OCI-LY1 (cell line): ENCODE measurements around the gene RMND5B.

ENCODE experiments used
- EZH2 ChIP-seq: fragments of 200-600 bp; sonication (generic), shearing (Covaris generic); IDR thresholded peaks from 2 replicates; pipeline ENCODE4 v1.8.0; 2017; ENCODE audit warnings: borderline replicate concordance, mixed run types, mild to moderate bottlenecking, antibody characterized with exemption, low read length, moderate library complexity, mixed read lengths
- TF ChIP-seq, protein P1 (sequence below): fragments of 200-600 bp; sonication (generic), shearing (Covaris generic); IDR thresholded peaks from 2 replicates; pipeline ENCODE4 v1.5.1; 2017; ENCODE audit warnings: mild to moderate bottlenecking, antibody characterized with exemption, low read length, moderate library complexity, mixed read lengths

GRCh38 chr5:178192787-178193186, 62.0 kb downstream of the RMND5B start:
- TF ChIP-seq, protein P1, sequence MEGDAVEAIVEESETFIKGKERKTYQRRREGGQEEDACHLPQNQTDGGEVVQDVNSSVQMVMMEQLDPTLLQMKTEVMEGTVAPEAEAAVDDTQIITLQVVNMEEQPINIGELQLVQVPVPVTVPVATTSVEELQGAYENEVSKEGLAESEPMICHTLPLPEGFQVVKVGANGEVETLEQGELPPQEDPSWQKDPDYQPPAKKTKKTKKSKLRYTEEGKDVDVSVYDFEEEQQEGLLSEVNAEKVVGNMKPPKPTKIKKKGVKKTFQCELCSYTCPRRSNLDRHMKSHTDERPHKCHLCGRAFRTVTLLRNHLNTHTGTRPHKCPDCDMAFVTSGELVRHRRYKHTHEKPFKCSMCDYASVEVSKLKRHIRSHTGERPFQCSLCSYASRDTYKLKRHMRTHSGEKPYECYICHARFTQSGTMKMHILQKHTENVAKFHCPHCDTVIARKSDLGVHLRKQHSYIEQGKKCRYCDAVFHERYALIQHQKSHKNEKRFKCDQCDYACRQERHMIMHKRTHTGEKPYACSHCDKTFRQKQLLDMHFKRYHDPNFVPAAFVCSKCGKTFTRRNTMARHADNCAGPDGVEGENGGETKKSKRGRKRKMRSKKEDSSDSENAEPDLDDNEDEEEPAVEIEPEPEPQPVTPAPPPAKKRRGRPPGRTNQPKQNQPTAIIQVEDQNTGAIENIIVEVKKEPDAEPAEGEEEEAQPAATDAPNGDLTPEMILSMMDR: no peak
- TF ChIP-seq EZH2: no peak
